H9 (cell line): ENCODE measurements around the gene SP100. TPM values are rescaled to one million over a fixed set of nuclear protein-coding genes. Genes with fewer than 3 reads are reported as not detected.

ENCODE experiments used
- DNase-seq: peaks from one replicate; pipeline ENCODE4 v3.0.0-alpha.2; 2017
- H2AFZ ChIP-seq: one replicate; pipeline ENCODE4 v1.6.1; 2013; ENCODE audit warnings: mild to moderate bottlenecking, low read length, control low read depth, moderate library complexity
- H2AK5ac ChIP-seq: 2 replicates; pipeline ENCODE4 v1.6.1; 2013; ENCODE audit warnings: low read length, control low read depth, mixed read lengths; ENCODE audit not compliant: insufficient read length
- H2BK120ac ChIP-seq: one replicate; pipeline ENCODE4 v1.6.1; 2013; ENCODE audit warnings: low read depth, mild to moderate bottlenecking, low read length, control low read depth, inconsistent platforms; ENCODE audit not compliant: poor library complexity, severe bottlenecking
- H2BK12ac ChIP-seq: 2 replicates; pipeline ENCODE4 v1.6.1; 2013; ENCODE audit warnings: low read length, control low read depth, mixed read lengths, low read depth; ENCODE audit not compliant: insufficient read length
- H2BK15ac ChIP-seq: 2 replicates; pipeline ENCODE4 v1.6.1; 2013; ENCODE audit warnings: low read depth, low read length, control low read depth
- H2BK20ac ChIP-seq: one replicate; pipeline ENCODE4 v1.6.1; 2013; ENCODE audit warnings: low read depth, mild to moderate bottlenecking, low read length, control low read depth, inconsistent platforms; ENCODE audit not compliant: poor library complexity, severe bottlenecking
- H2BK5ac ChIP-seq: 2 replicates; pipeline ENCODE4 v1.6.1; 2013; ENCODE audit warnings: low read length, control low read depth, mixed read lengths; ENCODE audit not compliant: insufficient read length
- H3K14ac ChIP-seq: 2 replicates; pipeline ENCODE4 v1.6.1; 2013; ENCODE audit warnings: low read length, control low read depth; ENCODE audit not compliant: insufficient read depth
- H3K18ac ChIP-seq: 2 replicates; pipeline ENCODE4 v1.6.1; 2013; ENCODE audit warnings: low read depth, mild to moderate bottlenecking, mixed read lengths, low read length, control low read depth; ENCODE audit not compliant: insufficient read length
- H3K23ac ChIP-seq: 2 replicates; pipeline ENCODE4 v1.6.1; 2013; ENCODE audit warnings: low read length, control low read depth, mixed read lengths, low read depth; ENCODE audit not compliant: insufficient read length
- H3K23me2 ChIP-seq: 2 replicates; pipeline ENCODE4 v1.6.1; 2013; ENCODE audit warnings: low read depth, mild to moderate bottlenecking, mixed read lengths, low read length, control low read depth; ENCODE audit not compliant: insufficient read length, poor library complexity, severe bottlenecking
- H3K27ac ChIP-seq: 2 replicates; pipeline ENCODE4 v1.5.1; 2013; ENCODE audit warnings: low read length, control low read depth, mixed read lengths, low read depth; ENCODE audit not compliant: insufficient read length
- H3K27me3 ChIP-seq: 2 replicates; pipeline ENCODE4 v1.6.1; 2013; ENCODE audit warnings: low read length, control low read depth, inconsistent platforms; ENCODE audit not compliant: insufficient read depth
- H3K4ac ChIP-seq: 2 replicates; pipeline ENCODE4 v1.6.1; 2013; ENCODE audit warnings: low read depth, mild to moderate bottlenecking, control low read depth, inconsistent platforms, low read length, moderate library complexity
- H3K4me1 ChIP-seq: 2 replicates; pipeline ENCODE4 v1.6.1; 2013; ENCODE audit warnings: low read length, control low read depth, inconsistent platforms; ENCODE audit not compliant: insufficient read depth
- H3K4me2 ChIP-seq: 2 replicates; pipeline ENCODE4 v1.6.1; 2013; ENCODE audit warnings: low read length, control low read depth, mixed read lengths; ENCODE audit not compliant: insufficient read length, insufficient read depth
- H3K56ac ChIP-seq: 2 replicates; pipeline ENCODE4 v1.6.1; 2013; ENCODE audit warnings: low read depth, mild to moderate bottlenecking, mixed read lengths, low read length, control low read depth; ENCODE audit not compliant: insufficient read length
- H3K79me1 ChIP-seq: 2 replicates; pipeline ENCODE4 v1.6.1; 2013; ENCODE audit warnings: low read depth, mild to moderate bottlenecking, moderate library complexity, low read length, control low read depth, inconsistent platforms; ENCODE audit not compliant: insufficient read depth, poor library complexity, severe bottlenecking
- H3K79me2 ChIP-seq: 2 replicates; pipeline ENCODE4 v1.6.1; 2013; ENCODE audit warnings: low read length, control low read depth, inconsistent platforms; ENCODE audit not compliant: insufficient read depth
- H3K9ac ChIP-seq: 2 replicates; pipeline ENCODE4 v1.6.1; 2013; ENCODE audit warnings: low read length, control low read depth, mixed read lengths; ENCODE audit not compliant: insufficient read length; ENCODE audit errors: extremely low read depth
- H3K9me3 ChIP-seq: one replicate; pipeline ENCODE4 v1.6.1; 2013; ENCODE audit warnings: low read depth, low read length, inconsistent platforms; ENCODE audit not compliant: control insufficient read depth
- H3T11ph ChIP-seq: one replicate; pipeline ENCODE4 v1.6.1; 2013; ENCODE audit warnings: mild to moderate bottlenecking, low read length, control low read depth, inconsistent platforms
- H4K20me1 ChIP-seq: one replicate; pipeline ENCODE4 v1.6.1; 2013; ENCODE audit not compliant: control insufficient read depth, insufficient read length, insufficient read depth
- H4K5ac ChIP-seq: 2 replicates; pipeline ENCODE4 v1.6.1; 2013; ENCODE audit warnings: low read depth, mild to moderate bottlenecking, mixed read lengths, low read length, control low read depth; ENCODE audit not compliant: insufficient read length
- H4K8ac ChIP-seq: replicated peaks from 2 replicates; pipeline ENCODE4 v1.6.1; 2013; ENCODE audit warnings: low read length, control low read depth, mixed read lengths, low read depth; ENCODE audit not compliant: insufficient read length
- H4K91ac ChIP-seq: 2 replicates; pipeline ENCODE4 v1.6.1; 2013; ENCODE audit warnings: low read depth, mild to moderate bottlenecking, moderate library complexity, mixed read lengths, low read length, control low read depth; ENCODE audit not compliant: insufficient read length
- H3K27ac Mint-ChIP-seq, 3 experiments: 2 replicates in 2 of 3; 3 replicates in 1 of 3; pipeline ENCODE4 v1.8.0; 2020 to 2021; ENCODE audit warnings: mixed read lengths in 3 of 3, mild to moderate bottlenecking in 1 of 3, moderate library complexity in 1 of 3
- H3K27me3 Mint-ChIP-seq: 2 replicates; pipeline ENCODE4 v1.8.0; 2021; ENCODE audit warnings: low read depth, mild to moderate bottlenecking, moderate library complexity, mixed read lengths
- H3K36me3 Mint-ChIP-seq, 3 experiments: 2 replicates in 2 of 3; 3 replicates in 1 of 3; pipeline ENCODE4 v1.8.0; 2020 to 2021; ENCODE audit warnings: low read depth in 3 of 3, mixed read lengths in 3 of 3; ENCODE audit not compliant: insufficient read depth in 1 of 3
- H3K4me1 Mint-ChIP-seq, 2 experiments: 2 replicates each; pipeline ENCODE4 v1.8.0; 2020; ENCODE audit warnings: mixed read lengths in 2 of 2
- H3K4me3 Mint-ChIP-seq, 2 experiments: 2 replicates in 1 of 2; 3 replicates in 1 of 2; pipeline ENCODE4 v1.8.0; 2020 to 2021; ENCODE audit warnings: mild to moderate bottlenecking in 2 of 2, mixed read lengths in 2 of 2, moderate library complexity in 1 of 2
- H3K9me3 Mint-ChIP-seq, 2 experiments: 2 replicates in 1 of 2; 3 replicates in 1 of 2; pipeline ENCODE4 v1.8.0; 2020; ENCODE audit warnings: mild to moderate bottlenecking in 2 of 2, mixed read lengths in 2 of 2, moderate library complexity in 1 of 2
- CTCF ChIP-seq: fragments of 200-600 bp; sonication (generic); conservative IDR thresholded peaks from 3 replicates; pipeline ENCODE4 v1.8.0; 2021; ENCODE audit warnings: antibody characterized with exemption, mild to moderate bottlenecking
- WGBS: extraction: QIAGEN DNeasy Blood & Tissue Kit; methylation state at CpG from one replicate; pipeline ENCODE4 v1.1.7; 2013; ENCODE audit warnings: missing lambda C conversion rate, low lambda C conversion rate, mixed read lengths; ENCODE audit not compliant: insufficient read length; ENCODE audit errors: extremely low coverage; 5-methylcytosine and 5-hydroxymethylcytosine counted together
- total RNA-seq: library from RNA; stranded (reverse); gene quantifications from 2 replicates; pipeline ENCODE4 v1.2.1, GENCODE V29; 2021

The SP100 gene
- total RNA-seq, 1 experiment from 2014 or later, result 0.28 TPM

- no peaks in the 10 kb centered on the region for H3K4me1 Mint-ChIP-seq
- no peak overlapping the region for H4K5ac ChIP-seq
- no peak overlapping the region for H2BK12ac ChIP-seq
- H2BK15ac ChIP-seq, result no peak overlapping the region
- no peaks in the 10 kb centered on the region for H4K20me1 ChIP-seq
- H2AFZ ChIP-seq, result no peak overlapping the region
- no peak overlapping the region for H3K18ac ChIP-seq
- no peak overlapping the region for H3K4me3 Mint-ChIP-seq
- no CpG with 5 or more reads among the region's 2 CpGs for WGBS
- H3K27ac Mint-ChIP-seq, result no peak overlapping the region
- H4K8ac ChIP-seq, result no peak overlapping the region
- H3K9me3 Mint-ChIP-seq, result peaks cover 0 to 4% of the 10 kb centered on the region in 2 experiments; a peak in 2 of 5 replicates
- no peaks in the 10 kb centered on the region for H3K23me2 ChIP-seq
- H3K27me3 ChIP-seq, result no peaks in the 10 kb centered on the region
- H3K9ac ChIP-seq, result no peak overlapping the region
- H3K56ac ChIP-seq, result no peak overlapping the region
- H2BK120ac ChIP-seq, result no peak overlapping the region
- no peak overlapping the region for H3K23ac ChIP-seq
- H4K91ac ChIP-seq, result no peak overlapping the region
- no peaks in the 10 kb centered on the region for H3K9me3 ChIP-seq
- H3K4ac ChIP-seq, result no peak overlapping the region
- no peak overlapping the region for H3T11ph ChIP-seq
- no peaks in the 10 kb centered on the region for H3K79me1 ChIP-seq
- H2AK5ac ChIP-seq, result no peak overlapping the region
- no peak for TF ChIP-seq CTCF
- DNase-seq, result no peak
- no peaks in the 10 kb centered on the region for H3K79me2 ChIP-seq
- no peaks in the 10 kb centered on the region for H3K36me3 Mint-ChIP-seq
- H3K4me2 ChIP-seq, result no peak overlapping the region
- H3K14ac ChIP-seq, result no peak overlapping the region
- no peak overlapping the region for H2BK5ac ChIP-seq
- no peak overlapping the region for H3K27ac ChIP-seq
- peaks cover 2% of the 10 kb centered on the region; the same call in 1 of the 2 replicates for H3K27me3 Mint-ChIP-seq
- H3K4me1 ChIP-seq, result no peaks in the 10 kb centered on the region
- H2BK20ac ChIP-seq, result no peak overlapping the region
Measured at GRCh38 chr2:230586328-230586982, 170.5 kb downstream of the SP100 start.
